Hepatocyte (in vitro differentiated cells): ENCODE results near the gene ZNF224. TPM values are rescaled to one million over a fixed set of nuclear protein-coding genes. Genes with fewer than 3 reads are reported as not detected.

ENCODE experiments used
- DNase-seq: peaks from one replicate; pipeline ENCODE4 v3.0.0-alpha.2; 2016; ENCODE audit warnings: low spot score
- H2AFZ ChIP-seq: fragments of 200-600 bp; sonication (generic); 2 replicates; pipeline ENCODE4 v1.6.0; 2016; ENCODE audit warnings: antibody characterized with exemption, mild to moderate bottlenecking
- H3K27ac ChIP-seq: fragments of 200-600 bp; sonication (generic); 2 replicates; pipeline ENCODE4 v1.5.1; 2016; ENCODE audit warnings: mild to moderate bottlenecking
- H3K27me3 ChIP-seq: fragments of 200-600 bp; sonication (generic); 2 replicates; pipeline ENCODE4 v1.6.1; 2016
- H3K36me3 ChIP-seq: fragments of 200-600 bp; sonication (generic); replicated peaks from 2 replicates; pipeline ENCODE4 v1.5.1; 2016; ENCODE audit warnings: low read depth; ENCODE audit not compliant: insufficient read depth
- H3K4me1 ChIP-seq: fragments of 200-600 bp; sonication (generic); 2 replicates; pipeline ENCODE4 v1.5.1; 2016; ENCODE audit warnings: mild to moderate bottlenecking, moderate library complexity; ENCODE audit not compliant: insufficient read depth
- H3K4me2 ChIP-seq: fragments of 200-600 bp; sonication (generic); 2 replicates; pipeline ENCODE4 v1.6.0; 2016
- H3K4me3 ChIP-seq: fragments of 200-600 bp; sonication (generic); 2 replicates; pipeline ENCODE4 v1.5.1; 2016; ENCODE audit warnings: mild to moderate bottlenecking
- H3K79me2 ChIP-seq: fragments of 200-600 bp; sonication (generic); 2 replicates; pipeline ENCODE4 v1.6.0; 2017; ENCODE audit warnings: mild to moderate bottlenecking
- H3K9me2 ChIP-seq: fragments of 200-600 bp; sonication (generic); replicated peaks from 2 replicates; pipeline ENCODE4 v1.6.0; 2017; ENCODE audit warnings: mild to moderate bottlenecking; ENCODE audit not compliant: insufficient read depth
- H3K9me3 ChIP-seq: fragments of 200-600 bp; sonication (generic); 2 replicates; pipeline ENCODE4 v1.5.1; 2016; ENCODE audit warnings: low read depth, mild to moderate bottlenecking
- H4K20me1 ChIP-seq: fragments of 200-600 bp; sonication (generic); 2 replicates; pipeline ENCODE4 v1.6.0; 2016; ENCODE audit warnings: mild to moderate bottlenecking; ENCODE audit not compliant: insufficient read depth, poor library complexity, severe bottlenecking
- EZH2 ChIP-seq: fragments of 200-600 bp; sonication (generic); IDR thresholded peaks from 2 replicates; pipeline ENCODE4 v1.6.1; 2016; ENCODE audit warnings: antibody characterized with exemption, mild to moderate bottlenecking, borderline replicate concordance
- EZH2phosphoT487 ChIP-seq: fragments of 200-600 bp; sonication (generic); IDR thresholded peaks from one replicate; pipeline ENCODE4 v1.6.1; 2018; ENCODE audit warnings: antibody characterized with exemption, mild to moderate bottlenecking, low read depth, moderate library complexity; ENCODE audit not compliant: unreplicated experiment, severe bottlenecking
- WGBS: methylation state at CpG from one replicate; pipeline ENCODE4 v1.1.6; 2016; ENCODE audit warnings: low lambda C conversion rate; ENCODE audit errors: missing lambda C conversion rate; 5-methylcytosine and 5-hydroxymethylcytosine counted together
- polyA plus RNA-seq: library from polyadenylated mRNA; unstranded; fragments of >200 nt; fragmentation: Nextera tagmentation; extraction: Ambion mirVana; gene quantifications from 2 replicates; pipeline ENCODE4 v1.2.1, GENCODE V29; 2016
- total RNA-seq: library from RNA; depleted of rRNA; stranded (reverse); fragments of >200 nt; gene quantifications from 2 replicates; pipeline ENCODE4 v1.2.3, GENCODE V29; 2014
- TF ChIP-seq, protein P1 (sequence below): fragments of 200-600 bp; sonication (generic); IDR thresholded peaks from 2 replicates; pipeline ENCODE4 v1.5.1; 2016; ENCODE audit warnings: antibody characterized with exemption, mild to moderate bottlenecking; ENCODE audit not compliant: poor library complexity

Gene ZNF224
- total and polyA plus RNA-seq, 2 experiments from 2014 or later = 17.6 to 24.8 TPM

DNA sequence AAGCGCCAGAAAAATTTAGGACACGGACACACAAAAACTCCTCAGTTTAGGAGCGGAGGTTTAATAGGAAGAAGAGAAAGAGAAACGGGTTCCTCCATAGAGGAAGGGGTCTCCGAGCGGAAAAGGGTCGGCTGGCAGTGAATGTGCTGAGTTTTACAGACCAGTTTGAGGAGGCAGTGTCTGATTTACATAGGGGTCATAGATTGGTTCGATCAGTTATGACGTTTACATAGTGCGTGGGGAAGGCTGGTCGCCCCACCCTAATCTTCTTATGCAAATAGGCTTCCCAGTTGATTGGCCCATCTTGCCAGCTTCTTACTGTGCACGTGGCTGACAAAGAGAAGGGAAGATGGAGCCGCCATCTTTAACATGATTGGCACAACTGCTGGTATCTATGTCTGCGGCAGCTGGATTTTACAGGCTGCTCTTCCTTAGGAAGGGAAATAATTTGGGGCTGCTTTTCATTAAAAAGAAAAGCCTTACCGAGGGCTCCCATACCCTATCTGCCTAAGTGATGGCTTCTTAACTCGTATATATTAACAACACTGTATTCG is 17.8 kb downstream of the ZNF224 start:
- no peaks in the 10 kb centered on the region for H3K27me3 ChIP-seq
- WGBS = 20% methylated on average over 17 of the region's 17 CpGs
- peaks cover 5% of the 10 kb centered on the region for H3K36me3 ChIP-seq
- H3K9me2 ChIP-seq = no peaks in the 10 kb centered on the region
- H3K9me3 ChIP-seq = peaks cover 21% of the 10 kb centered on the region
- peak; percentile 85 for DNase-seq
- peak overlapping the region; percentile 78 for H3K4me2 ChIP-seq
- peaks cover 18% of the 10 kb centered on the region for H3K79me2 ChIP-seq
- TF ChIP-seq EZH2 (no peak), EZH2phosphoT487 (no peak)
- TF ChIP-seq, protein P1, sequence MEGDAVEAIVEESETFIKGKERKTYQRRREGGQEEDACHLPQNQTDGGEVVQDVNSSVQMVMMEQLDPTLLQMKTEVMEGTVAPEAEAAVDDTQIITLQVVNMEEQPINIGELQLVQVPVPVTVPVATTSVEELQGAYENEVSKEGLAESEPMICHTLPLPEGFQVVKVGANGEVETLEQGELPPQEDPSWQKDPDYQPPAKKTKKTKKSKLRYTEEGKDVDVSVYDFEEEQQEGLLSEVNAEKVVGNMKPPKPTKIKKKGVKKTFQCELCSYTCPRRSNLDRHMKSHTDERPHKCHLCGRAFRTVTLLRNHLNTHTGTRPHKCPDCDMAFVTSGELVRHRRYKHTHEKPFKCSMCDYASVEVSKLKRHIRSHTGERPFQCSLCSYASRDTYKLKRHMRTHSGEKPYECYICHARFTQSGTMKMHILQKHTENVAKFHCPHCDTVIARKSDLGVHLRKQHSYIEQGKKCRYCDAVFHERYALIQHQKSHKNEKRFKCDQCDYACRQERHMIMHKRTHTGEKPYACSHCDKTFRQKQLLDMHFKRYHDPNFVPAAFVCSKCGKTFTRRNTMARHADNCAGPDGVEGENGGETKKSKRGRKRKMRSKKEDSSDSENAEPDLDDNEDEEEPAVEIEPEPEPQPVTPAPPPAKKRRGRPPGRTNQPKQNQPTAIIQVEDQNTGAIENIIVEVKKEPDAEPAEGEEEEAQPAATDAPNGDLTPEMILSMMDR = no peak
- H3K4me3 ChIP-seq = peak overlapping the region; percentile 32
- peaks cover 5% of the 10 kb centered on the region for H3K4me1 ChIP-seq
- H3K27ac ChIP-seq = peak overlapping the region; percentile 81
- no peaks in the 10 kb centered on the region for H4K20me1 ChIP-seq
- peak overlapping the region; percentile 41 for H2AFZ ChIP-seq

DNA sequence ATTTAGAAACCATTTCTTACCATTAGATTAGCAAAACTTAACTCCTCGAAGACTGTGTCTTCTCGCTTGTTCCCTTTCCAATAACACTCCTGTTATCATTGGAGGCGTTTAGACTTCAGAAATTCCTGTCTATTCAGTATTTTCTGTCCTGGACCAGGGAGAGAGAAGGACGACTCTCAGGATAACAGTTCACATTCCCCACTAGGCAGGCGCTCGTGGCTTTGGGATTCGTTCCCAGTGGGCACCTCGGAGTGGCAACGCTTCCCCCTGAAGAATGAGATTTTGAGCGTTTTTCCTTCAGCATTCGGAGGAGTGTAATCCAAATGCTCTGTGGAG is 18.6 kb downstream of the ZNF224 start:
- 1% methylated on average over 11 of the region's 11 CpGs for WGBS
- TF ChIP-seq, protein P1 = no peak
- TF ChIP-seq EZH2phosphoT487 (no peak), EZH2 (no peak)
- peak overlapping the region; percentile 71 for H3K27ac ChIP-seq

DNA sequence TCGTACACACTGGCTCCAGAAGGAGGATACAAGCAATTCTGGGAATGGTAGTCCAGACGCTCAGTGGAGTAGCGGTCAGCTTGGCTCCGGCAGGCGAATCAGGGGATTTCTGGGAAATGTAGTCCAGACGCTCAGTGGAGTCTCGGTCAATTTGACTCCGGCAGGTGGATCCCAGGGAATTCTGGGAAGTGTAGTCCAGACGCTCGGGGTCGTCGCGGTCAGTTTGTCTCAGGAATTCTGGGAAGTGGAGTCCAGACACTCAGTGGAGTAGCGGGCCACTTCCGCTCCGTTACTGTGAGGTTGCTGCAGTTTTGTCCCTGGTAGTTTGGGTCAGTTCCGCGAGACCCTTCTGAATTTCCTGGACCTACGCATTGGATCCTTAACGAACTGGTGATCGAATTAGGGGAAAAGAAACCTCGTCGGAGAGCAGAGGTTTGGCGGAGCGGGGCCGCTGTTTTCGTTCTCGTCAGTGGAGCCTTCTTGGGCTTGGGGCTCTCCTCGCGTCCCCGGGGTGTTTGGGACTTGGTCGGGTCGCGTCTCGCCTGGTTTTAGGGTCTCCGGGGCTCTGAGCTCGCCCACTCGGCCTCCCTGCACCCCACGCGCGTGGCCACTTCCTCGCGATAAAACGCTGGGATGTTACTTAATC is 19.1 kb downstream of the ZNF224 start, which contains the start of gene ZNF225:
TSS of gene ZNF225 (plus strand) at position 262 of the 646 bp plus-strand sequence. CDS start 2,429 bp downstream, outside the sequence.
- peaks cover 9% of the 10 kb centered on the region for H3K9me3 ChIP-seq
- WGBS = 2% methylated on average over 44 of the region's 44 CpGs
- peak within 1 kb of the TSS; percentile 53 for H3K4me3 ChIP-seq
- no peak for TF ChIP-seq EZH2
- no peak for TF ChIP-seq EZH2phosphoT487
- TF ChIP-seq, protein P1 = no peak
- H3K27ac ChIP-seq = peak within 1 kb of the TSS; percentile 71
- H3K9me2 ChIP-seq = no peaks in the 10 kb centered on the region
- peak within 1 kb of the TSS; percentile 87 for H3K4me2 ChIP-seq
- peak within 1 kb of the TSS; percentile 67 for H2AFZ ChIP-seq
- H3K36me3 ChIP-seq = no peaks in the 10 kb centered on the region
- peaks cover 18% of the 10 kb centered on the region for H3K79me2 ChIP-seq
- DNase-seq = peak; percentile 97
- H4K20me1 ChIP-seq = no peaks in the 10 kb centered on the region
- H3K27me3 ChIP-seq = no peaks in the 10 kb centered on the region
- peaks cover 5% of the 10 kb centered on the region for H3K4me1 ChIP-seq

More for the DNA sequence above, 18.6 kb downstream of the ZNF224 start:
- no peak for DNase-seq
- Histone ChIP-seq H4K20me1 (no peaks in the 10 kb centered on the region), H3K4me3 (peak overlapping the region; percentile 32), H2AFZ (peak overlapping the region; percentile 32), H3K79me2 (peaks cover 18% of the 10 kb centered on the region), H3K9me2 (no peaks in the 10 kb centered on the region), H3K27me3 (no peaks in the 10 kb centered on the region), H3K4me1 (peaks cover 5% of the 10 kb centered on the region), H3K9me3 (peaks cover 13% of the 10 kb centered on the region), H3K4me2 (peak overlapping the region; percentile 78), H3K36me3 (no peaks in the 10 kb centered on the region)
